Lung (tissue), 12 donors: ENCODE data around the gene GABBR2. TPM values are rescaled to one million over a fixed set of nuclear protein-coding genes. Genes with fewer than 3 reads are reported as not detected.

Source experiments
- ATAC-seq: fragments of 200-7000 bp; cut with Tn5 transposase; one replicate; pipeline ENCODE4 v1.9.1; 2020; ENCODE audit warnings: moderate number of reproducible peaks; ENCODE audit not compliant: insufficient read depth, low FRiP score
- DNase-seq, 3 donors: peaks; one replicate each; pipeline ENCODE4 v3.0.0-alpha.2; 2013 to 2017
- H3K27ac ChIP-seq, 2 donors: one replicate each; pipeline ENCODE4 v1.5.1; 2013; ENCODE audit warnings: mild to moderate bottlenecking in 2 of 2, moderate library complexity in 2 of 2, control low read depth in 1 of 2, inconsistent platforms in 1 of 2, low read depth in 1 of 2, low read length in 1 of 2
- H3K27me3 ChIP-seq, 3 donors: one replicate each; pipeline ENCODE4 v1.5.1; 2013; ENCODE audit warnings: low read length in 2 of 3; ENCODE audit not compliant: control insufficient read depth in 3 of 3, insufficient read depth in 3 of 3
- H3K36me3 ChIP-seq, 4 donors: one replicate each; pipeline ENCODE4 v1.5.1; 2013; ENCODE audit warnings: low read length in 4 of 4, mild to moderate bottlenecking in 1 of 4, moderate library complexity in 1 of 4; ENCODE audit not compliant: control insufficient read depth in 4 of 4, insufficient read depth in 4 of 4
- H3K4me1 ChIP-seq, 5 donors: one replicate each; pipeline ENCODE4 v1.5.1; 2013; ENCODE audit warnings: low read length in 5 of 5, mild to moderate bottlenecking in 2 of 5, moderate library complexity in 1 of 5; ENCODE audit not compliant: control insufficient read depth in 5 of 5, insufficient read depth in 5 of 5
- H3K4me3 ChIP-seq: one replicate; pipeline ENCODE4 v1.5.1; 2013; ENCODE audit warnings: mild to moderate bottlenecking, control low read depth, moderate library complexity
- H3K9ac ChIP-seq, 2 donors: one replicate each; pipeline ENCODE4 v1.5.1; 2013; ENCODE audit warnings: low read length in 2 of 2, control low read depth in 1 of 2; ENCODE audit not compliant: insufficient read depth in 1 of 2
- H3K9me3 ChIP-seq, 4 donors: one replicate each; pipeline ENCODE4 v1.5.1; 2013; ENCODE audit warnings: low read length in 3 of 4, mild to moderate bottlenecking in 1 of 4, moderate library complexity in 1 of 4; ENCODE audit not compliant: control insufficient read depth in 4 of 4, insufficient read depth in 3 of 4
- CTCF ChIP-seq: IDR thresholded peaks from 2 replicates; pipeline ENCODE4 v1.5.1; 2012; ENCODE audit warnings: mild to moderate bottlenecking; ENCODE audit errors: control extremely low read depth, extremely low read depth
- WGBS, 2 donors: extraction: QIAGEN DNeasy Blood & Tissue Kit; methylation state at CpG; one replicate each; pipeline ENCODE4 v1.1.7; 2013; 5-methylcytosine and 5-hydroxymethylcytosine counted together
- polyA plus RNA-seq, 2 donors: library from polyadenylated mRNA; stranded (reverse); fragments of 200-250 nt; gene quantifications; one replicate each; pipeline ENCODE4 v1.2.1, GENCODE V29; 2013
- total RNA-seq, 2 donors: library from RNA; depleted of rRNA in 1 of 2; stranded (reverse); fragments of >200 nt in 1 of 2; gene quantifications; one replicate each; pipeline ENCODE4 v1.2.1, GENCODE V29; 2014 to 2021
- donor health status: control.
- donor health status: control.
- donor health status: Bipolar disorder and iron deficiency.
- donor health status: healthy.
- donor health status: DM: yes; HTN: yes; CAD: no.

The GABBR2 gene
- total and polyA plus RNA-seq, 4 donors = 0.40 to 1.8 (median 0.64) TPM

DNA sequence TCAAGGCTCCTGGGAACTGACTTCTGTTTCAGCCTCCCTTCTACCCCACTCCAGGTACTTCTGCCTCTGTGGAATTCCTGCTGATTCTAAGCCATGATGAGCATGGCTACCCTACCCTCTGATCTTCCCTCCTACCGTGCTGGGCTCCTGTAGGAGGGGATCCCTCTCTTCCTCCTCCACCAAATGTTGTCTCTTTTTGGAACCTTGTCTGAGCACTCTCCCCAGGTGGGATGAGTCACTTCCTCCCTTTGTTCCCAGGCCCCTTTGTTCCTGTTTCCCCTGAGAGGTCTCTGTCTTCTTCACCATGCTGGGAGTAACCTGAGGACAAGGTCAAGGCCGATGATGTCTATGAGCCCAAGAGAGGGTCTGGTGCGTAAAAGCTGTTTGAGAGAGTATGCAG, 213.2 kb downstream of the GABBR2 start:
- Histone ChIP-seq H3K9ac (no peak overlapping the region), H3K27me3 (no peaks in the 10 kb centered on the region), H3K4me1 (peaks cover 0 to 4% (median 0%) of the 10 kb centered on the region in 5 donors), H3K27ac (no peak overlapping the region), H3K36me3 (no peaks in the 10 kb centered on the region), H3K9me3 (peaks cover 0 to 2% (median 0%) of the 10 kb centered on the region in 4 donors), H3K4me3 (no peak overlapping the region)
- ATAC-seq = no peak
- no peak for DNase-seq
- 81 to 85% methylated on average over 3 of the region's 3 CpGs for WGBS, 2 donors
- no peak for TF ChIP-seq CTCF

- DNase-seq (no peak), ATAC-seq (no peak)
- Histone ChIP-seq H3K9me3 (peaks cover 0 to 2% (median 0%) of the 10 kb centered on the region in 4 donors), H3K27me3 (no peaks in the 10 kb centered on the region), H3K36me3 (no peaks in the 10 kb centered on the region), H3K27ac (no peak overlapping the region), H3K9ac (no peak overlapping the region), H3K4me3 (no peak overlapping the region), H3K4me1 (peaks cover 0 to 3% (median 0%) of the 10 kb centered on the region in 5 donors)
- 83 to 95% methylated on average over 2 of the region's 2 CpGs for WGBS, 2 donors
- TF ChIP-seq CTCF = no peak
Observed at GRCh38 chr9:98494852-98495251, 213.9 kb downstream of the GABBR2 start.

- Histone ChIP-seq H3K27ac (no peak overlapping the region), H3K9me3 (peaks cover 0 to 2% (median 0%) of the 10 kb centered on the region in 4 donors), H3K27me3 (no peaks in the 10 kb centered on the region), H3K4me3 (no peak overlapping the region), H3K36me3 (no peaks in the 10 kb centered on the region), H3K4me1 (peaks cover 0 to 3% (median 0%) of the 10 kb centered on the region in 5 donors), H3K9ac (no peak overlapping the region)
- DNase-seq = peak in 2 of 3 donors; percentile 3 to 14
- WGBS, 2 donors = 54 to 76% methylated on average over 3 of the region's 3 CpGs
- ATAC-seq = no peak
- no peak for TF ChIP-seq CTCF
Observed at GRCh38 chr9:98491828-98492227, 216.9 kb downstream of the GABBR2 start.

GRCh38 chr9:98491231-98491651, 217.5 kb downstream of the GABBR2 start:
- H3K27ac ChIP-seq = no peak overlapping the region
- no peak overlapping the region for H3K4me3 ChIP-seq
- H3K27me3 ChIP-seq = no peaks in the 10 kb centered on the region
- H3K9me3 ChIP-seq = peaks cover 0 to 2% (median 0%) of the 10 kb centered on the region in 4 donors
- H3K4me1 ChIP-seq = peaks cover 0 to 3% (median 0%) of the 10 kb centered on the region in 5 donors
- no peaks in the 10 kb centered on the region for H3K36me3 ChIP-seq
- DNase-seq = no peak
- TF ChIP-seq CTCF = no peak
- no peak for ATAC-seq
- no peak overlapping the region for H3K9ac ChIP-seq
- 67 to 69% methylated on average over 3 of the region's 3 CpGs for WGBS, 2 donors
